Activated CD4-positive, alpha-beta T cell treated with anti-CD3 and anti-CD28 coated beads, Interleukin-2, amount 50 U/mL, for 16 hours (primary cell): Measurements from ENCODE around the gene ZNF644.

Experiments used
- DNase-seq: peaks from one replicate; pipeline ENCODE4 v3.0.0-alpha.2; 2020

Gene ZNF644

GRCh38 chr1:91020967-91021685 is 709 bp downstream of the ZNF644 start:
- peak; percentile 78 for DNase-seq

DNA sequence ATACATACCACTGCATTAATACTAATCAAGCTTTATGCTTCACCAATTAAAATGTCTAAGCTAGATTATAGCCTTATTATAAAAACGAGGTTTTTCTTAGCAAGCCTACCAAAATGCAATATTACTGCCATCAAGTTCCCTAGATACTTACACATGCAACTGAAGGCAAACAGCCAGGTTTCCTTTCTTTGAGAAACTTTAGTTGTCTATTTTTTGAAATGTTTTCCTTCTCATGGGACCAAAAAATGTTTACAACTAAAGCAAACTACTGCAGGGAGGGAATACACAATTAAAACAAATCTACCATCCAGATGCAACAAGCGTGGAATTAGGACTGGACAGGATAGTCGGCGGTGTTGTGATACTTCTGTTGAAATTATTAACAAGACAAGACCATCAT is 1.3 kb downstream of the ZNF644 start:
- DNase-seq, result no peak

- DNase-seq, result no peak
Observed at GRCh38 chr1:91018006-91018405, 3.8 kb downstream of the ZNF644 start.

- DNase-seq, result no peak
Observed at GRCh38 chr1:91015794-91016550, 5.9 kb downstream of the ZNF644 start.

DNA sequence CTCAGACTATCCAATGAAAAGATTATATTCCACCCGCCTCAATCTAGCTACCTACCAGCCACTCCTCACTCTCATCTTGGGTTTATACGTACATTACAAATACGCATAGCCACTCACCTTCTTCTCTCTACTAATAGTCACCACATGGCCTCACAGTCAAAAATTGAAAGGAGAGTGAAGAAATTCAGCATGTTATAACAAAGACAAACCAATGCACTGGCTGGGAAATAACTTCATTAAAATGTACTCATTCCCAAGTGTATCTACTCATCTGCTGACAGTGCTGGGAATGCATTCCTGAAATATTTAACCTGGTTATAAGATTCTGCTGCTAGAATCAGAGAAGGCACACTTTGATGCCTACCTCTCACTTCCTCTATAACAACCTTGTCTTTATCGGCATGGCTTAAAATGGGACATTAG is 6.5 kb downstream of the ZNF644 start:
- DNase-seq, result no peak

DNA sequence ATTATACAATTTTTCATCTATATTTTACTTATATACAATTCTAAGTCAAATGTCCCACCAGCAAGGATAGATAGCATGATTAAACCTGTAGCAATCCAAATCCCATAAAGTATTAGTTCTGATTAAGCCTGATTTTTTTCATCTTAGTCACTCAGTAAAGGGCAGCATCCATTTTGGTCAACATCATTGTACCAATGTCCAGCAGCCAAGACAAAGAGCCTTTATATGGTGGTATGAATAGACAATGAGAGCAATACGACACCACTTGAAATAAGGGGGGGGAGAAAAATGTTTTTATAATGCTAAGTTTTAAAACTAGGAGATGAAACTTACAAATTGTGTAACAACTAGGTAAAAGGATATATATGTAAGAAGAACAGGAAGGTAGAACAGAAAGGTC is 7.4 kb downstream of the ZNF644 start:
- no peak for DNase-seq

- DNase-seq, result no peak
Observed at GRCh38 chr1:91013302-91013701, 8.5 kb downstream of the ZNF644 start.

DNA sequence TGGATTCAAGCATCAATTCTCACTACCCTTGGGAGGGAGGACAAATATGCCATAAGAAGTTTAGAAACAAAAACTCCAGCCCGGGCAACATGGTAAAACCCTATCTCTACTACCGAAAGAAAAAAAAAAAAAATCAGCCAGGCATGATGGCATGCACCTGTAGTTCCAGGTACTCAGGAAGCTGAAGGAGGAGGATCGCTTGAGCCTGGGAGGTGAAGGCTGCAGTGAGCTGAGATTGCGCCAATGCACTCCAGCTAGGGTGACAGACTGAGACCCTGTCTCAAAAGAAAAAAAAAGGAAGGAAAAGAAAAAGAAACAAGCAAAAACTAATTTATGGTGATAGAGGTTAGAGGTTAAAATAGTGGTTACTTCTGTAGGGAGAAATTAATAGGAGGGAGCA is 9.6 kb downstream of the ZNF644 start:
- DNase-seq, result no peak

- no peak for DNase-seq
Observed at GRCh38 chr1:91011726-91012125, 10.1 kb downstream of the ZNF644 start.

DNA sequence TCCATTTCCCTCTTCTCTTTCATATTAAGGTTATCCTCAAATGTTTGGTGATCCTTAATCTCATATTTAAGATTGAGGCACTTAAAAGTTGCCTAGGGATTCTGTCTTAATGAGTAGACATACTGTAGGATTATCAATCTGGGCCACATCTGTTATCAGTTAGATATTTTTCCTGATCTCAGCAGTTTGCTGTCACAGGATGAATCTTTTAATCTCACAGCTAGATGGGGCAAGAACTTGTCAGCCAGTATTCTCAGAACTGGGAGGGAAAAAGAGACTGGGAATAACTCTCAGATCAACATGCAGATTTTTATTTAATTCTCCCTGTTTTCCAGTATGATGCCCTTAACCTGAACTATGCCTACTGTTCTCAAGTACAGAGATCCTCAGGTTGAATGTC is 14.0 kb downstream of the ZNF644 start:
- no peak for DNase-seq

- DNase-seq, result no peak
Observed at GRCh38 chr1:91007092-91007491, 14.7 kb downstream of the ZNF644 start.

- DNase-seq, result no peak
Observed at GRCh38 chr1:91006113-91006908, 15.5 kb downstream of the ZNF644 start.

GRCh38 chr1:91005285-91005684 is 16.6 kb downstream of the ZNF644 start:
- DNase-seq, result no peak

DNA sequence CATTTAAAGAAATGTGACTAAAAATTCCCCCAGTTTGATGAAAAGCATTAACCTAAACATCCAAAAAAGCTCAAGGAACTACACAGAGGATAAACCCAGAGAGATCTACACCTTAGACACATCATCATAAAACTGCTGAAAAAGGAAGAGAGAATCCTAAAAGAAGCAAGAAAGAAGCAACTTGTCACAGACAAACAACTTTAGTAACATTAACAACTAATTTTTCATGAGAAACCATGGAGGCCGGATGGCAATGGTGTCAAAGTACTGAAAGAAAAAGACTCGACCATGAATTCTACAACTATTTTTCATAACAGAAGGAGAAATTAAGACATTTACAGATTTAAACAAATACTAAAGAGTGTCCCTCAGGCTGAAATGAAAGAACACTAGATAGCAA is 17.7 kb downstream of the ZNF644 start:
- no peak for DNase-seq

- no peak for DNase-seq
Observed at GRCh38 chr1:90996742-90997413, 25.0 kb downstream of the ZNF644 start.

- no peak for DNase-seq
Observed at GRCh38 chr1:90995311-90995894, 26.4 kb downstream of the ZNF644 start.

DNA sequence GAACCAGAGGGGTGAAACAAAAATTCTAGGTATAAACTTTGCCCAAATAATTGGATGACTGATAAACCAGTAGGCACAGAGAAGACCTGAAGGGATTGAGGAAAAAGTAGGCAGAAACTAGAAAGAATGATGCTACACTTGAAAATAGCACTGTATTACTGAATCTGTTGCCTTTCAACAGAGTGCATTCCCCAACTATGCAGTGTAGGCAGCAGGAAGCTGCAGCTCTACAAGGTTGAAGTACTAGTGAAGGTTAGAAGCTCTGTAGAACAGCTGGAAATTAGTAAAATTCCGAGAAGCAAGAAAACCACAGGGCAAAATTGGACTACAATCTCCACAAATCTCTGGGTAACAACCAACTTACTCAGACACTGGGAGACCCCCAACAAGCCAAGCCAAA is 27.4 kb downstream of the ZNF644 start:
- no peak for DNase-seq

GRCh38 chr1:90993245-90993644 is 28.6 kb downstream of the ZNF644 start:
- DNase-seq, result no peak

GRCh38 chr1:90990779-90991178 is 31.1 kb downstream of the ZNF644 start:
- DNase-seq, result no peak

DNA sequence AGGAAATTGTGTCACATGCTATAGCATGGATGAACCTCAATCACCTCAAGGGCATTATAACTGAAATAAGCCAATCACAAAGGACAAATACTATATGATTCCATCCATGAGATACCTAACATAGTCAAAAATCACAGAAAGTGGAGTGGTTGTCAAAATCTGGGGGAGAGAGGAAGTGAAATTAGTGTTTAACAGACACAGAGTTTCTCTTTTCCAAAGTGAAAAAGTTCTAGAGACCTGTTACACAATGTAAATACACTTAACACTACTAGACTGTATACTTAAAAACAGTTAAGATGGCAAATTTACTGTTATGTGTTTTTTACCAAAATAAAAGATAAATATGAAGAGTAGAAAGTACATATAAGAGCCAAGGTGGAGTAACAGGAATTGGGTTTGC is 31.8 kb downstream of the ZNF644 start:
- DNase-seq, result no peak

DNA sequence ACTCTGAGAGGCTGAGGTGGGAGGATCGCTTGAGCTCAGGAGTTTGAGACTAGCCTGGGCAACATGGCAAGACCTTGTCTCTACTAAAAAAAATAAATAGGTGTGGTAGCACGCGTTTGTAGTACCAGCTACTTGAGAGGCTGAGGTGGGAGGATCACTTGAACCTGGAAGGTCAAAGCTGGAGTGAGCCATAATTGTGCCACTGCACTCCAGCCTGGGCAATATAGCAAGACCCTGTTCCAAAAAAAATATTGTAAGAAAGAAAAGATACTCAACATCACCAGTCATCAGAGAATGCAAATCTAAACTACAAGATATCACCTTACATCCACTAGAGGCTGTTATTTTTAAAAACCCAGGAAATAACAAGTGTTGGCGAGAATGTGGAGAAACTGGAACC is 32.5 kb downstream of the ZNF644 start:
- DNase-seq, result no peak

DNA sequence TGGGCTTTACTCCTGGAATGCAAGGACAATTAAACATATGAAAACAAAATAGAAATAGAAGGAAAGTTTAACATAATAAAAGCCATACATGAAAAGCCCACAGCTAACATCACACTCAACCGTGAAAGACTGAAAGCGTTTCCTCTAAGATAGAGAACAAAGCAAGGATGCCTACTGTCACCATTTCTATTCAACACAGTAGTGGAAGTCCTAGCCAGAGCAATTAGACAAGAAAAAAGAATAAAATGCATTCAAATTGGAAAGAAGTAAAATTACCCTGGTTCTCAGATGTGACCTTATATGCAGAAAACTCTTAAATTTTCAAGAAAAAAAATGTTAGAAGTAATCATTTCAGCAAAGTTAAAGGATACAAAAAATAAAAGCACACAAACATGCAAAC is 34.0 kb downstream of the ZNF644 start:
- no peak for DNase-seq

GRCh38 chr1:90986953-90987352 is 34.9 kb downstream of the ZNF644 start:
- no peak for DNase-seq
